GM21619 (cell line): Measurements from ENCODE around the gene PTPRK.

Experiments
- ATAC-seq: cut with Tn5 transposase; IDR thresholded peaks from one replicate; pipeline ENCODE4 v1.9.1; 2021; ENCODE audit not compliant: unreplicated experiment

The PTPRK gene

DNA sequence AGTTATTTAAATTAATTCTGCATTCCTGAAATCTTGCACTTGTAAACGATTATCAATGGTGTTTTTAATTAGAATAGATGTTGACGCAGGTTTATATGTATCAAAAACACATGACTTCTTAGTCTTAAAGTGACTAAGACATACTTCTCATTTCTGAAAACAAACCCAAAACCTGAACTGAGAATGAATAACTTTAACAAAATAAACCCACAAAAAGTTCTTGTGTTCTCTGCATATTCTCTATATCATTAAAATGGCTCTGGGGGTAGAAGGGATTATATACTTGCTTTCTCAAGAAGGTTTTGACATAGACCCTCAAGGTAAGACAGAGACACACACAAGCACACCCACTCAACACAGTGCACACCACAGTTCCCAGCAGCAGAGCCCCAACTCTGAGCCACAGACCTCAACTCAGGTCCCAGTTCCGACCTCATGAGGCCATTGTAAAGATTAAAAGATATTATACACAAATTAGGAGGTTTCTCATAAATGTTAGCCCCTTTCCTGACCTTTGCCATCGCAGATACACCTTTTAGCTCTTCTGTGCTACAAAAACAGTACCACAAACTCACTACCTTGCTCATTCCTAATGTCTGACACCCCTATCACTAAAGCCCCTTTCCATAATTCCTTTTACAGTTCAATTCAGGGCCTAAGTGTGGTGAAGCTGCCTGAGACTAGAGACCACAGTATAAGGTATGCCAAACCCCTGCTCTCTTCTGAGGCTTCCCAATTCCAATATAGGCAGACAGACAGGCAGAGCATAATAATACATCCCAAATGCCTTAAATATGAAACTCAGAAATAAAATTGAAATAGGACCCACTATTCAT lies 267.8 kb downstream of the PTPRK start:
- peak; percentile 52 for ATAC-seq

DNA sequence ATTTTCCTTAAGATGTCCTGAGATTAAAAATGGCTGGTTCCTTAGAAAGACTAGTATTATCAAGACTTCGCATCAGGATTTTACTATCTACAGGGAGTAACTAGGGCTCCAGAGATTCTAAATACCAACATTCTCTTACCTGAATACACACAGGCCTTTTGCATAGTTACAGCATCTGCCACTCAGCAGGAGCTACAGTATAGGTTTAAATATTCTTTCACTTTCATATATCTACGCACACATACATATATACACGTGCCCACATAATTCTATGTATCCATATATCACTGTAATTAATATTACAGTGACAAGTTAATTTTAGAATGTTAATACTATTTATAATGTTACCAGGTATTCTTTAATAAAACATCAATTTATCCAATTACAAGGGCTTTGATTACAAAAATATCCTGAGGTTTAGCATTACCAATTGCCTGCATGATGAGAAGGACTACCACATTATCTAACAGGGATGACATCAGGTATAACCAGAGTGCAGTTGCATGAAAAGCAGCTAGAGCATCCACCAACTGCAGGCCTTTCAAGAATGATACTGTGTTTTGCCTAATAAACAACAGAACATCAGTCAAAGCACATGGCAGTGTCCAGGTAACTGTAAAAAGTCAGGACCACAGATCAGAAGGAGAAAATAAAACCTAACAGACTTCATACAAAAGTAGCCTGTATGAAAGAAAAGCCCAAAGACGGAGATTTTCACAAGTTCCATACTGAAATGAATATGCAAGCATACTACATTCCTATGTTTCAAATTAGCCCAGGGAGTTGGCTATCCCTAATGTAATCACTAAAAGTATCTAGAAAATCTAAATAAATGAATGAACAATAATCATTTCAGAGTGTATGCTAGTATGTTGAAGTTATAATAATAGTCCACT lies 268.7 kb downstream of the PTPRK start:
- no peak for ATAC-seq

DNA sequence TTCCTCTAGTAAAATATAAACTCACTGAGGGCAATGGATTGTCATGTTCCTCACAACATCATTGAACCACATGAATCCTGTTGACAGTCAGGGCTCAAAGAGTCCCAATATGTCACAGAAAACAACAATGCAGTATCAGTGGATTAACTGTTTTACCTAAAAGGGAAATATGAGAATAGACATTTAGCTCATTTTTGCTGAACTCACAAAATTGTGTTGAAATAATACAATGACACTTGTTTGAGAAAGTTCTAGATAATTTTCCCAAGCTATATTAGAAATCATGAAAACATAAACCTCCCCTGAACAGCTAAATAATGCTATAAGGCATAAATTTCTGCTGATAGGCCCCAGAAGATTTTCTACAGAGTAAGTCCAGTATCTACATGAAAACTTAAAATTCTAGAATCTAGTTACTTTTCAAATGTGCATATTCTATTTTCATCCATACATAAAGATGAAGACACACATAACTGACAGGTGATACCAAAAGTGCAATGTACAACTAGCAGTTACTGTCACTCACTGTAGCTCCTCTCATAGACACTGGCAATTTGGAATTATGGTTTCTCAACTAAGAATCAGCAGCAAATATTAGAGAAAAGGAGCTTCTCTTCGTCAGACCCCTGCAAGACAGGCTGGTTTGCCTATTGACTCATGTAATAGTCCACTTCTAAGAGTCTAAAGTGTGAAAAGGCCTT lies 269.9 kb downstream of the PTPRK start:
- ATAC-seq: no peak

DNA sequence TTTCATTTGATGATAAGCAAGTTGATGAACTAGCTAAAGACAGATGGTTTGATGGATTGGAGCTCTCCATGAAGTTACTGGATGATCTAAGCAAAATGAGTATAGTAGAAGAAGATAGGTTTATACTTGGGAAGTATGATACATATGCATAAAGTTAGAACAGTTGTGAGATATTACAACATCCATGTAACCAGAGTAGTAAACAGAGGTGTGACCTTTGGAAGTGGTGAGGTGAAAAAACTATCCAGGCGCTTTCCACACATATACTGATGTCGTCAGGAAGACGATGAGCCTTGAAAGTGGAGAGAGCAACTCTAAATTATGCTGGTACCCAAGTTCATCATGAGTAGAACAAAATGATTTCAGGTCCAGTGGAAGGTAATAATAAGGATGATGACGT lies 271.0 kb downstream of the PTPRK start:
- no peak for ATAC-seq

DNA sequence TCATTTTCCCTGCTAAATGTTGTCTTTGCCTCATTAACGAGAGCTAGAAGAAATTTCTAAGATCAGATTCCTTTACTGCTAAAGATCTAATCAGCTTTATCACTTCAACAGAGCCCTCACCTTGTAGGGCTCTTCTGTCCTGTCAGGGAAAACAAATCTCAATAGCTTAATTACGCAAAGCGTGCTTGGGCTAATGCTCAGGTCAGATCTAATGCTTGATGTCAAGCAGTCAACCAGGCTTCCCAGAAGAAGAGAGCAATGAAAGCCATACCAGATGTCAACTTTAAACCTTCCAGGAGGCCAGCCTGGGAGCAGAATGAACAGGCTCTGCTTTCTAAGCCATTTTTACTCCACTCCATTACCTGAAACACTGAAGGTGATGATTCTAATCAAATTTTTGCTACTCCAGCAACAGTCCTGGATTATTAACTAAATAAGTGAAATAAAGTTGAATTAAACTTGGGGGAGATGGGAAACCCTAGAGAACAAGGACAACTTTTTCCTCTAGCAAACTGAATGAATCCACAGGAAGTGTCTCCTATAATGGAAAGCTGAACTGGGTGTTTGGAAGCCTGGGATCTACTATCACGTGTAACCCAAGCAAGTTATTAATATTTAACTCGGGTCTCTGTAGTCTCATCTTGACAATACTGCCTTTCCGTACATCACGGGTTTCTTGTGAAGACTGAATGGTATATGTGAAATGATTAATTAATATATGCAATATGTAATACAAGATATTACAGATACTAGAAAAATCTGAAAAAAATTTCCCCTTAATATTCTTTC lies 273.7 kb downstream of the PTPRK start:
- no peak for ATAC-seq

DNA sequence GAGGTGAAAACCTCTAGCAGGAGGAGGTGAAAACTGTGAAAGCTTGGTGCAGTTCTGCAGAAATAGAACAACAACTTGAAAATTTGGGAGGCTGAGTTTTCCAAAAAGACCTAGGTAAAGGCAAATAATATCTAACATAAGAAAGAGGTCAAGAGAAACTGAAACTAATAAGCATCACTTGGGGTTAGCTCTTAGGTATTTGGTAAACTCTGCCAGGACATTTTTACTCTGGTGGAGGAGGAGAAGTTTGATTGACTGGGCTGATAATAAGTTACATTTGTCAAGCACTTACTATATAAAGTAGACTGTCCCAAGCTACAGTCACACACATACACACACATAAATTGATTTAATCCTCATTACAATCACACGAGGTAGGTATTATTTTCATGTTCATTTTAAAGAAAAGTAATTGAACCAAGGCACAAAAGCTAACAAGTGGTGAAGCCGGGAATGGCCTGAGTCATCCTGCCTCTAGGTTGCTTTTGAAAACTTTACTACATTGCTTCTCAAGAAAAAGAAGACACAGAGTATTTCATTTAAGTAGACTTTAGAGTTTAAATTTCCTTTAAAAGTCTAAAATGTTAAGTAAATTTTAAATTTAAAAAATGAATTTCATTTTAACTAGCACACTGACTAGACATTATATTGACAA lies 275.5 kb downstream of the PTPRK start:
- no peak for ATAC-seq

DNA sequence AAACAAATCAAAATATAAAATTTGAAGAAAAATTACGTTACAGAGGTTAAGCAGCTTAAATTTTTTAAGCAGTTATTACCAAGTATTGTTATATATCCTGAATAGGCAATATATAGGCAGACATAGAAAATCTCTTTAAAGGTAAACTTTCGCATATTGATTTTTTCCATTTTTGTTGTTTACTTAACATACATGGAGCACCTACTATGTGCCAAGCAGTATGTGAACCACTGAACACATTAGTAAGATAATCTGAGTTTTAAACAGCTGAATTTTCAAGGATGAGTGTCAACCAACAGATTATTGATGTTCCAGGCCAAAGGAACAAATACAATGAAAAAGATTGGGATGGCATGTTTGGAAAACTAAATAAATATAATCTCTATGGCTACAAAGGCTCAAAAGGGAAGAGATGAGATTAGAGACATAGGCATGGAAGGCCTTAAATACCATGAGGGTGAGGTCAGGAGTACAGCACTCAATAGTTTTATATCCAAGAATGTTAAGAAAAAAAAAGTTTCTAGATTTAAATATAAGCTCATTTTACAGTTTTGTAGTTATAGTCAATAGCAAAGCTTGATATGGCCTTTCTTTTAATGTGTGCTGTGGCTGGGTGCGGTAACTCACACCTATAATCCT lies 277.5 kb downstream of the PTPRK start:
- ATAC-seq: no peak

DNA sequence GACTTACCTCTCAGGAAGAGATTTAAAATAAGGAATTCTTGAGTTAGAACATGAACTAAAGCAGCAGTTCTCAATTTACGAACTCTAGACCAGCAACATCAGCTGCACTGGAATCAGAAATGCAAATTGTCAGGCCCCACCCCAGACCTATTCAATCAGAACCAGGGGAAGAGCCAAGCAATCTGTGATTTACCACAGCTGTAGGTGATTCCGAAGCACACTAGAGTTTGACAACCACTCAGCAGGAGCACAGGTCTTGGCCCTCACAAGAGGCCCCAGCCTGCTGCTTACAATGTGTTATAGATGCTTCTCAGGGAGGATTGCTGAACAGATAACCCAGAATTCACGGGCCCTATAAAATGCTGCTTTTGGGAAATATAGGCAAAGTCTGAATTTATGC lies 279.2 kb downstream of the PTPRK start:
- ATAC-seq: no peak

DNA sequence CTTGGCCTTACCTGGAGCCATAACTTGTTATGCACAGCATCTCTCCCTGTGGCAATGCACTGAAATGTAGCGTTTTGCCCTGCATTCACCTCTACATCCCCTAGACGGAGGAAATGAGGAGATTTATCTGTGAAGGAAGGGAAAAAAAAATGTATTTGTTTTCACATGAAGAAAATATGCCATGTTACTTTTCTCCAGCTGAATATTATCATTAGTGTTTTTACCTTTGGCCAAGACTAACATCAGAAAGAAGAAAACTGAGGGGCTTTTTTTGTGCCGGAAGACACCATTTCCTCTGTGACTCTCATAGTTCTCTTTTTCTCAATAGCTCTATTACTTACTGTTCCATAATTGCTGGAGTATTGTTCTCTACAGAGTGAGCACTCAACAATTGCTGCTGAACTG lies 280.4 kb downstream of the PTPRK start:
- peak; percentile 70 for ATAC-seq

DNA sequence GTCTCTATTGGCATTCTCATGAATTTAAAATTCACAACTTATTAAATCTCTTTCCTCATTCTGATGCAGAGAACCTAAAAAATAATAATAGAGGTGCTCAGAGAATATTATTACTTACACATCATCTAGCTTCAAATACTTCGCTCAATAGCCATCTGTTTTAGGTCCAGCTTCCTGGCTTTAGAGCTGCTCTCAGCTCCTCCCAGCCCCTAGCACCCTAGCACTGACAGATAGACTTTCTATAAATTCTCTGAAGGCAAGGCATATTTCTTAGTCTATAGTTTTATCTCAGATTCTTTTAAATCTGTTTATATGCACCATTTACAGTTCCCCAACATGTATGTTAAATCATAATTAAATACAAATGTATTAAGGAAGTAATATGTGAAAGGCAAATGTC lies 281.3 kb downstream of the PTPRK start:
- no peak for ATAC-seq

DNA sequence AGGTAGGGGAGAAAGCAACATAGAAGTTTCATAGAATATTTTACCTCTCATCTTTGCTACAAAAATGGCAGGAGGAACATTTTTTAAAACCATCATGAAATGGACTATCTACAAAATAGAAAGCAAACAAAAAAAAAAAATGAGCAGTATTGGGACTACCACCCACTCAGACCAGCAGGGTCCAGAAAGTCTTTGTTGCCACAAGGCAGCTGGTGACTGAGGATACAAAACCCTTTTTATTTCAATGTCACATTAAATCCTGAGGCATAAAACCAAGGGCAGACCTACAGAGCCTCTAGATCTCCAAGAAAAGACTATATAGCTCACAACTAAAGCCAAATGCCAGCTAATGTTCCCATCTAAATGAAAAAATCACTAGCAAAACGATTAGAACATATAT lies 282.2 kb downstream of the PTPRK start:
- no peak for ATAC-seq

DNA sequence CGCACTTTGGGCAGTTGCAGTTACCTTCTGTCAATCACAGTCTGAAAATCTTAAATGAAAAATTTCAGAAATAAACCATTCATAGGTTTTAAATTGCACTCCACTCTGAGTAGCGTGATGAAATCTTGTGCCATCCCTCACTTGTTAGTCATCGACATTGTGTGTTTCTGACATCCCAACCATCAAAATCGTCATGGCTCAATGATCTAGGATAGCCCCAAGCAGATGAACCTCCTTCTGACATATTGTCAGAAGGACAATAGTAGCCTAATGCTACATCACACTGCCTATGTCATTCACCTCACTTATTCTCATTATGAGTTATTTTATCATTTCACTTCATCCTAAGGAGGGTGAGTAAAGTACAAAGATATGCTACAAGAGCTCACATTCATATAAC lies 284.8 kb downstream of the PTPRK start:
- no peak for ATAC-seq

DNA sequence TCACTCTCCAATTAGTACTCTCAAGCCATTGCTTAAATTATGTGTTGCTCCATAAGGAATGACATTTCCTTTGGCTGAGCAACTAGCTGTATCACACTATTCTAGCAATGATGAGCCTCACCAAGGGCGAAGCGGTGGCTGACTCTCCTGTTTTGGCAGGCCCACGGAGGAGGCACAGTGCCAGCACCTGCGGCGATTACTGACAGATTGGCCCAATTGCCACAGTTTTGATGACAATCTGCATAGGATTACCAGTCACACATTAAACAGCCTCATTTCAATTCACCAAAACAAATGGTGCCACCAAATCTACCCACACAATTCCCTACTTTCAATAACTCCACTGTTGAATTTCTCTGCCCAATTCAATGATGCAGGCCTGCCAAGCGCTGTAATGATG lies 286.9 kb downstream of the PTPRK start:
- ATAC-seq: no peak

DNA sequence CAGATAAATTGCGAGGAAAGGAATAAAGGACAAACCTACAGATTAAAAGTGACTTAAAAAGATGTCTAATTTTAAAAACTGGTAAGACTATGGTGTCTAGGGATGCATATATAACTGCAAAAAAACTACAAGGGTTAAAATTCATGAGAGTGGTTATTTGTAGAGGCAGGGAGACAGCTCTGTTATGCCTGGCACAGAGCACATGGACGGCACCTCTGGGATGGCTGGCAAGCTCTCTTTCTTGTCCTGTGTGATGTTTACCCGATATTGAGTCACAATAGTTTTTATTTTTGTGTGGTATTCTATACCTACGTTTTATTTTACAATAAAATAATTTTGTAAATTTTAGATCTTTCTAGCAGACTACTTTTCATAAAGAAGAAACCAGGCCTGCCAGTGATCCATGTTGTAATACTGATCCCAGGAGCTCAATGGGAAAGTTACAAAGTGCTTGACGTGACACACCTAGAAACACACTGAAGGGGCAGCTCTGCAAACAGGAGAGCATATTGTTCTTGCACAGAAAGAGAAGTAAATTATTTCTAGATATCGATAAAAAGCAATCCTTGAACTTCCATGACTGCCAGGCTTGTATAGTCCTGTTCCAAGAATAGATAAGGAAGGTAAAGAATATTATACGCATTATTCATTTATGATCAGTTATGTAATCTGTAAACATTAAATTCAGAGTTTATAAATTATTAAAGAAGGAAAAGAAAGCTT lies 290.0 kb downstream of the PTPRK start:
- no peak for ATAC-seq

DNA sequence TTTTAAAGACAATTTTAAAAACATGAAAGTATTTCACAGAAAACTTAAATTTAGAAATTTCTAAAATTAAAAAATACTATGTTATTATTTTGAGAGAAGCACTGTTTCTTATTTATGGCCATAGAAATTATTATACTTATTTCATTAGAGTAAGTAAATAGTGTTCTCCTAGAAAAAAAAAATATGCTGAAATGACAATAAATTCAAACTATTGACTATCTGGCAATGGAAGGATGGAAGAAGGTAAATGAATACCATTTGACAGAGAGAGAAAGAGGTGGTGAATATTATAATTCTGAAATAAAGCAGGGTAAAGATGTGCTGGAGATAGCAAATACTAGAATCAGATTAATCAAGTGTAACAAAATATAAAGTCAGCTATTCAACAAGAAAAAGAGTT lies 294.8 kb downstream of the PTPRK start:
- ATAC-seq: no peak

DNA sequence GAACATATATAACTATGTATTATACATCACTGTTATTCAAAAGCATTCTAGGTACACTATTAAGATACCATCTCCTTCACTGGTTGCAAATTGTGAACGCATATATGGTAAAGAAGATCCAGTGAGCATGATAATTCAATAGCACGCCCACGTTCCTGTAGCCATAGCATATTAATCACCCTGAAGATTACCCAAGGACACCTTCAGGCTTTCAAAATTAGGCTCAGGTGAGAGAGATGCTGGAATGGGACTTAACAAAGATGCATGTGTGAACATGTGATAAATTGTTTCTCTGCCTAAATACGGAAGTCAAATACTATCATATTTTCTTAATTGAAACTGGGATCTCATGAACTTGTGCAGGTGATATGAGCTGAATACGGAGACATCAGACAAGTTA lies 303.5 kb downstream of the PTPRK start:
- ATAC-seq: no peak

DNA sequence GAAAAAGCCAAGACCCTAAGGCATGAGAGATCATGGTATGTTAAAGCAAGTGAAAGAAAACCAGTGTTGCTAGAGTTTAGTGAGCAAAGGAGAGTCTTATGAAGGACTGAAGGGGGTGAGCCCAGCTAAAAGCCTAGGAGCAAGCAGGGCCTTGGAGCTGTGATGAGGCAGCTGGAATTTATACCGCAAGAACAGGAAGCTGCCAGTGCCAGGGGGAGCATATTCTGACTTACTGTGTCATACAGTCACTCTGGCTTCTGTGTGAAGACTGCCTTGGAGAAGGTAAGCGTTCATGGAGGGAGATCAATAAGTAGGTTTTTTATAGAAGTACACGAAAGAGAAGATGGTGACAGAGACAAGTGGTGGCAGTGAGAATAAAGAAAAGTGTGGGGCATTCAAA lies 310.6 kb downstream of the PTPRK start:
- ATAC-seq: no peak

DNA sequence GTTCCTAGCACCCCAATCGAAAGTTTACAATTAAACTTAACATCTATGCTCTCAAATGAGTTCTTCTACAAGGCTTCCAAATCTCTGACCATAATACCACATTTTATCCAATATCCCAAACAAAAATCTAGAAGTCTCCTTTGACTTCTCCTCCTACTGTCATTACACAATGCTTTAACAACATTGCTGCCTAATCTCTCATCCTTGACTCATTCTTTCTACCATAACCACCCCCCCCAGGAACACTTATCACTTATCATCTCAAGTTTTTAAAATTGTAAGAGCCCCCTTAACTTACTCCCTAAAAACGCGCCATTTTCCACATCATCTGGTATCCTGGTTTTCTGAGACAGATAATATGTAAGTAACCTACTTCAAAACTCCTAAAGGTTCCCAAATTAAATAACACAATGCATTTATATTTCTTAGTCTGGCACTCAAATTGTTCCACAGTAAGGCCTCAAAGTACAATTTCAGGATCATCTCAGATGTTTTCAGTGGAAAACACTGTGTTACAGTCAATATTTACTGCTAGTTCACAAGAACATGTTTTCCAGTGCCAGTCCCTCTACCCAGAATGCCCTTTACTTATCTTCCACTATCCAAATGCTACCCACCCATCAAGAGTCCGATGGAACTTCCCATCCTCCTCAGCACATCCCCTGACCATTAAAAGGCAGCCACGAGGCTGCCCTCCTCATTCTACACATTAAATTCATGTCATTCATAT lies 311.4 kb downstream of the PTPRK start:
- no peak for ATAC-seq
